ENCODE data around the gene VPS25. TPM values are rescaled to one million over a fixed set of nuclear protein-coding genes. Genes with fewer than 3 reads are reported as not detected.
A peak's percentile ranks its signal among the peaks of the same experiment; 100 is the strongest.
"Not testable (repeated sequence)": the region's sequence is repeated elsewhere in the genome, so short reads cannot be mapped to it uniquely, and the experiment has no call there.

The VPS25 gene
- total RNA-seq, 3 donors from 2014 or later (not counting 1 experiment from before 2014, with no cell fraction given), result 39.9 to 46.4 (median 41.5) TPM

- H3K27me3 Mint-ChIP-seq (ENCODE audit: low read depth in 2 of 2), result no peaks in the 10 kb centered on the region
- H3K36me3 Mint-ChIP-seq, result no peaks in the 10 kb centered on the region
- H3K4me3 ChIP-seq (ENCODE audit: low read length), result no peak overlapping the region
- no peaks in the 10 kb centered on the region for H3K36me3 ChIP-seq (ENCODE audit: control insufficient read depth, insufficient read depth, low read length)
- no peak for TF ChIP-seq CTCF (IDR thresholded peaks at IDR 0.05)
- DNase-seq (no peak), ATAC-seq (no peak)
- peaks cover 25% of the 10 kb centered on the region for H3K4me1 ChIP-seq (ENCODE audit: control insufficient read depth, insufficient read depth, low read length)
- H3K4me3 Mint-ChIP-seq, result no peak overlapping the region
- intact Hi-C loops (cut with micrococcal nuclease), result no loop called here
- no peaks in the 10 kb centered on the region for H3K9me3 ChIP-seq (ENCODE audit: control insufficient read depth, insufficient read depth, low read length)
- no peaks in the 10 kb centered on the region for H3K9me3 Mint-ChIP-seq
- H3K27ac ChIP-seq (ENCODE audit: low read length), result no peak overlapping the region
- peaks cover 14 to 16% of the 10 kb centered on the region in 2 donors for H3K4me1 Mint-ChIP-seq
- H3K27ac Mint-ChIP-seq, result no peak overlapping the region
- H3K27me3 ChIP-seq (ENCODE audit: control insufficient read depth, insufficient read depth, low read length), result no peaks in the 10 kb centered on the region
- WGBS (ENCODE audit: insufficient coverage), result no CpG with 5 or more reads among the region's 1 CpG
These were observed 32.5 kb upstream of the VPS25 start for GRCh38 chr17:42740699-42741098.

- H3K27ac ChIP-seq (ENCODE audit: low read length); H3K9me3 Mint-ChIP-seq; H3K36me3 Mint-ChIP-seq; H3K27me3 ChIP-seq (ENCODE audit: control insufficient read depth, insufficient read depth, low read length); H3K27ac Mint-ChIP-seq; H3K9me3 ChIP-seq (ENCODE audit: control insufficient read depth, insufficient read depth, low read length); H3K27me3 Mint-ChIP-seq (ENCODE audit: low read depth in 2 of 2); H3K4me3 ChIP-seq (ENCODE audit: low read length); DNase-seq; ATAC-seq; intact Hi-C loops (cut with micrococcal nuclease); H3K36me3 ChIP-seq (ENCODE audit: control insufficient read depth, insufficient read depth, low read length): not testable (repeated sequence)
- 92% methylated on average over 11 of the region's 11 CpGs for WGBS (ENCODE audit: insufficient coverage)
- H3K4me1 ChIP-seq (ENCODE audit: control insufficient read depth, insufficient read depth, low read length), result peaks cover 25% of the 10 kb centered on the region
- Mint-ChIP-seq H3K4me1 (peaks cover 14 to 16% of the 10 kb centered on the region in 2 donors), H3K4me3 (peak overlapping the region; percentile 49)
These were observed 30.3 kb upstream of the VPS25 start for GRCh38 chr17:42742916-42743315.

GRCh38 chr17:42743595-42744282, 29.5 kb upstream of the VPS25 start:
- 68% methylated on average over 9 of the region's 10 CpGs for WGBS (ENCODE audit: insufficient coverage)
- H3K4me3 Mint-ChIP-seq, result peak overlapping the region; percentile 90
- no peak overlapping the region for H3K27ac ChIP-seq (ENCODE audit: low read length)
- H3K27ac Mint-ChIP-seq, result peak overlapping the region; percentile 71 to 87
- H3K36me3 ChIP-seq (ENCODE audit: control insufficient read depth, insufficient read depth, low read length), result no peaks in the 10 kb centered on the region
- peaks cover 25% of the 10 kb centered on the region for H3K4me1 ChIP-seq (ENCODE audit: control insufficient read depth, insufficient read depth, low read length)
- TF ChIP-seq CTCF (IDR thresholded peaks at IDR 0.05), result no peak
- H3K36me3 Mint-ChIP-seq, result no peaks in the 10 kb centered on the region
- H3K9me3 ChIP-seq (ENCODE audit: control insufficient read depth, insufficient read depth, low read length), result no peaks in the 10 kb centered on the region
- peaks cover 3% of the 10 kb centered on the region for H3K27me3 ChIP-seq (ENCODE audit: control insufficient read depth, insufficient read depth, low read length)
- peaks cover 14 to 16% of the 10 kb centered on the region in 2 donors for H3K4me1 Mint-ChIP-seq
- H3K27me3 Mint-ChIP-seq (ENCODE audit: low read depth in 2 of 2), result peaks cover 1 to 3% of the 10 kb centered on the region in 2 donors
- ATAC-seq (no peak), DNase-seq (no peak)
- peak overlapping the region; percentile 53 for H3K4me3 ChIP-seq (ENCODE audit: low read length)
- intact Hi-C loops (cut with micrococcal nuclease), result no loop called here
- no peaks in the 10 kb centered on the region for H3K9me3 Mint-ChIP-seq

- Histone ChIP-seq H3K27me3 (ENCODE audit: control insufficient read depth, insufficient read depth, low read length) (peaks cover 3% of the 10 kb centered on the region), H3K9me3 (ENCODE audit: control insufficient read depth, insufficient read depth, low read length) (no peaks in the 10 kb centered on the region), H3K27ac (ENCODE audit: low read length) (peak overlapping the region; percentile 54), H3K4me3 (ENCODE audit: low read length) (peak overlapping the region; percentile 53), H3K4me1 (ENCODE audit: control insufficient read depth, insufficient read depth, low read length) (peaks cover 25% of the 10 kb centered on the region), H3K36me3 (ENCODE audit: control insufficient read depth, insufficient read depth, low read length) (no peaks in the 10 kb centered on the region)
- TF ChIP-seq CTCF (IDR thresholded peaks at IDR 0.05), result no peak
- Mint-ChIP-seq H3K4me3 (peak overlapping the region; percentile 90), H3K27me3 (ENCODE audit: low read depth in 2 of 2) (peaks cover 5 to 7% of the 10 kb centered on the region in 2 donors), H3K36me3 (no peaks in the 10 kb centered on the region), H3K9me3 (no peaks in the 10 kb centered on the region), H3K27ac (peak overlapping the region; percentile 71 to 87), H3K4me1 (peaks cover 14 to 16% of the 10 kb centered on the region in 2 donors)
- intact Hi-C loops (cut with micrococcal nuclease), result no loop called here
- ATAC-seq (peak; percentile 66 to 70 (median 70)), DNase-seq (peak; percentile 50 to 78)
- under 1% methylated on average over 31 of the region's 32 CpGs for WGBS (ENCODE audit: insufficient coverage)
These were observed 28.9 kb upstream of the VPS25 start for GRCh38 chr17:42744283-42744805.

All from natural killer cell (primary cell).